GM10248 (cell line): ENCODE measurements around the gene PHB1.

Source experiments
- CTCF ChIA-PET: fragments of 300-600 bp; sonication (Branson Sonifier 250); formaldehyde crosslinking; extraction: SDS; loops from one replicate; lab custom pipeline; 2021; ENCODE audit warnings: antibody characterized with exemption; lab: Yijun Ruan, JAX
- POLR2A ChIA-PET: fragments of 350-650 bp; sonication (Branson Sonifier 250); formaldehyde crosslinking; extraction: SDS; loops from one replicate; lab custom pipeline; 2020; ENCODE audit warnings: antibody characterized with exemption; lab: Yijun Ruan, JAX
- DNase-seq: peaks from one replicate; pipeline ENCODE4 v3.0.0; 2012; ENCODE audit errors: extremely low spot score
- CTCF ChIP-seq: IDR thresholded peaks from 2 replicates; pipeline ENCODE4 v1.5.1; 2012; ENCODE audit warnings: mild to moderate bottlenecking, low read depth; ENCODE audit errors: extremely low read depth, missing control alignments, control extremely low read depth

Gene PHB1

GRCh38 chr17:49443862-49444261 is 29.2 kb upstream of the PHB1 start:
- DNase-seq: no peak
- CTCF ChIA-PET: interaction anchor here (1.0 kb wide), 1 partner anchor 12 kb away, joined by 4 read pairs; no protein-coding TSS in a partner anchor
- POLR2A ChIA-PET: no interaction called here
- no peak for TF ChIP-seq CTCF

GRCh38 chr17:49442041-49442440 is 27.4 kb upstream of the PHB1 start:
- no peak for TF ChIP-seq CTCF
- POLR2A ChIA-PET: no interaction called here
- no peak for DNase-seq
- CTCF ChIA-PET: interaction anchor here (1.0 to 1.6 kb wide), 2 partner anchors 16 to 116 kb away, joined by 3 read pairs; no protein-coding TSS in a partner anchor

- DNase-seq: no peak
- POLR2A ChIA-PET: no interaction called here
- CTCF ChIA-PET: interaction anchor here (1.6 kb wide), 1 partner anchor 116 kb away, joined by 3 read pairs; no protein-coding TSS in a partner anchor
- TF ChIP-seq CTCF: no peak
These were observed 26.9 kb upstream of the PHB1 start for GRCh38 chr17:49441578-49441977.

- DNase-seq: no peak
These were observed 25.9 kb upstream of the PHB1 start for GRCh38 chr17:49440581-49440980.

GRCh38 chr17:49439673-49440571 is 25.2 kb upstream of the PHB1 start:
- ChIA-PET POLR2A (no interaction called here), CTCF (interaction anchor here (3.4 kb wide), 1 partner anchor 117 kb away, joined by 20 read pairs; no protein-coding TSS in a partner anchor)
- TF ChIP-seq CTCF: no peak
- DNase-seq: no peak

More at GRCh38 chr17:49440581-49440980, 25.9 kb upstream of the PHB1 start:
- CTCF ChIA-PET: no interaction called here
- POLR2A ChIA-PET: no interaction called here
- TF ChIP-seq CTCF: no peak

GRCh38 chr17:49439305-49439672 is 24.6 kb upstream of the PHB1 start:
- DNase-seq: no peak
- ChIA-PET POLR2A (no interaction called here), CTCF (interaction anchor here (1.6 to 3.4 kb wide), 2 partner anchors 10 to 118 kb away, joined by 3 to 20 read pairs; no protein-coding TSS in a partner anchor)
- TF ChIP-seq CTCF: no peak
